SH-SY5Y (cell line): Measurements from ENCODE around the gene AFG1L.

Experiments
- GATA2 ChIP-seq: IDR thresholded peaks from 2 replicates; pipeline ENCODE4 v1.6.1; 2011; ENCODE audit warnings: mild to moderate bottlenecking, low read depth, low read length
- GATA3 ChIP-seq: IDR thresholded peaks from 2 replicates; pipeline ENCODE4 v1.6.1; 2011; ENCODE audit warnings: low read depth, mild to moderate bottlenecking, low read length, moderate library complexity

- TF ChIP-seq GATA3 (no peak), GATA2 (no peak)
Observed at GRCh38 chr6:108436771-108437170, 141.9 kb downstream of the AFG1L start.
